ENCODE measurements around the gene ATOH1. TPM values are rescaled to one million over a fixed set of nuclear protein-coding genes. Genes with fewer than 3 reads are reported as not detected.

Gene ATOH1, protein sequence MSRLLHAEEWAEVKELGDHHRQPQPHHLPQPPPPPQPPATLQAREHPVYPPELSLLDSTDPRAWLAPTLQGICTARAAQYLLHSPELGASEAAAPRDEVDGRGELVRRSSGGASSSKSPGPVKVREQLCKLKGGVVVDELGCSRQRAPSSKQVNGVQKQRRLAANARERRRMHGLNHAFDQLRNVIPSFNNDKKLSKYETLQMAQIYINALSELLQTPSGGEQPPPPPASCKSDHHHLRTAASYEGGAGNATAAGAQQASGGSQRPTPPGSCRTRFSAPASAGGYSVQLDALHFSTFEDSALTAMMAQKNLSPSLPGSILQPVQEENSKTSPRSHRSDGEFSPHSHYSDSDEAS
- total RNA-seq, result not detected
- polyA plus RNA-seq (ENCODE audit: insufficient read depth in 1 of 8, insufficient read length in 8 of 8, low replicate concordance in 1 of 8), result under 1 TPM in 2 of 8 donors, not detected in 6; 0.41 to 0.80 TPM
- long read RNA-seq, donor 1, result 0 reads
- long read RNA-seq, donor 2, result 0 reads
- long read RNA-seq, donor 3, result 0 reads
- long read RNA-seq, donor 4, result 0 reads
- long read RNA-seq, donor 5, result 0 reads
- long read RNA-seq, donor 6, result 0 reads
- long read RNA-seq, donor 7, result 0 reads
- long read RNA-seq, donor 8, result 0 reads
- long read RNA-seq, donor 9, result 0 reads
- long read RNA-seq, donor 10, result 0 reads
- long read RNA-seq, donor 11, result 0 reads

DNA sequence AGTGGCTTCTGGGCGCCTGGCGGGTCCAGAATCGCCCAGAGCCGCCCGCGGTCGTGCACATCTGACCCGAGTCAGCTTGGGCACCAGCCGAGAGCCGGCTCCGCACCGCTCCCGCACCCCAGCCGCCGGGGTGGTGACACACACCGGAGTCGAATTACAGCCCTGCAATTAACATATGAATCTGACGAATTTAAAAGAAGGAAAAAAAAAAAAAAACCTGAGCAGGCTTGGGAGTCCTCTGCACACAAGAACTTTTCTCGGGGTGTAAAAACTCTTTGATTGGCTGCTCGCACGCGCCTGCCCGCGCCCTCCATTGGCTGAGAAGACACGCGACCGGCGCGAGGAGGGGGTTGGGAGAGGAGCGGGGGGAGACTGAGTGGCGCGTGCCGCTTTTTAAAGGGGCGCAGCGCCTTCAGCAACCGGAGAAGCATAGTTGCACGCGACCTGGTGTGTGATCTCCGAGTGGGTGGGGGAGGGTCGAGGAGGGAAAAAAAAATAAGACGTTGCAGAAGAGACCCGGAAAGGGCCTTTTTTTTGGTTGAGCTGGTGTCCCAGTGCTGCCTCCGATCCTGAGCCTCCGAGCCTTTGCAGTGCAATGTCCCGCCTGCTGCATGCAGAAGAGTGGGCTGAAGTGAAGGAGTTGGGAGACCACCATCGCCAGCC is at the start of gene ATOH1:
ATOH1 (plus strand) TSS at position 422 of the 663 bp plus-strand sequence; CDS start at position 596, 174 bp downstream.
- Histone ChIP-seq H3K9me3 (replicated peaks; ENCODE audit: control insufficient read depth, low read depth, low read length) (no peaks in the 10 kb centered on the region), H3K27me3 (ENCODE audit: control insufficient read depth, insufficient read depth, low read length) (peaks cover 63% of the 10 kb centered on the region), H3K4me1 (ENCODE audit: control insufficient read depth, insufficient read depth, low read length) (peaks cover 24% of the 10 kb centered on the region), H3K27ac (ENCODE audit: low read length) (no peak within 1 kb of the TSS), H3K36me3 (ENCODE audit: control insufficient read depth, insufficient read depth, low read length) (no peaks in the 10 kb centered on the region), H3K4me3 (ENCODE audit: low read length) (peak within 1 kb of the TSS; percentile 28)
- peak; percentile 31 for DNase-seq
- 1% methylated on average over 38 of the region's 46 CpGs for WGBS (ENCODE audit: insufficient coverage)

DNA sequence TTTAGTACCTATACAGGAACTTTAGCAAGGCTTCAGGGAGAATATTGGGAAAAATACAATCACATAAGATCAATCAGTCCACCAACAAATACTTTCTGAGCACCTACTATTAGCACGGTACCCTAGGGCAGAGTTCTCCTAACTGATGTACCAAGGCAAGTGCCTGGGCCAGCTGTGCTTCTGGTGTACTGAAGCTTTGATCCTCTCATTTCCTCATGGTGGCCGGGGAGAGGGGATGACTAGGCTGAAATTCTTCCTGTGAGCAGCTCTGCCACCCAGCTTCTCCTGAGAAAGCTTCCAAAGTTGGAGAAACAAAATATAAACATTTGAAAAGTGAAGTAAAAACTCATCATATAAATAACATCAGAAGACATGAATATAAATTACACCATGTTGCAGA is 49.3 kb upstream of the ATOH1 start:
- Histone ChIP-seq H3K36me3 (ENCODE audit: control insufficient read depth, insufficient read depth, low read length) (no peaks in the 10 kb centered on the region), H3K27ac (ENCODE audit: low read length) (no peak overlapping the region), H3K4me1 (ENCODE audit: control insufficient read depth, insufficient read depth, low read length) (no peaks in the 10 kb centered on the region), H3K27me3 (ENCODE audit: control insufficient read depth, insufficient read depth, low read length) (no peaks in the 10 kb centered on the region), H3K9me3 (replicated peaks; ENCODE audit: control insufficient read depth, low read depth, low read length) (no peaks in the 10 kb centered on the region), H3K4me3 (ENCODE audit: low read length) (no peak overlapping the region)
- no peak for DNase-seq
- 88% methylated on average over 1 of the region's 2 CpGs for WGBS (ENCODE audit: insufficient coverage)

DNA sequence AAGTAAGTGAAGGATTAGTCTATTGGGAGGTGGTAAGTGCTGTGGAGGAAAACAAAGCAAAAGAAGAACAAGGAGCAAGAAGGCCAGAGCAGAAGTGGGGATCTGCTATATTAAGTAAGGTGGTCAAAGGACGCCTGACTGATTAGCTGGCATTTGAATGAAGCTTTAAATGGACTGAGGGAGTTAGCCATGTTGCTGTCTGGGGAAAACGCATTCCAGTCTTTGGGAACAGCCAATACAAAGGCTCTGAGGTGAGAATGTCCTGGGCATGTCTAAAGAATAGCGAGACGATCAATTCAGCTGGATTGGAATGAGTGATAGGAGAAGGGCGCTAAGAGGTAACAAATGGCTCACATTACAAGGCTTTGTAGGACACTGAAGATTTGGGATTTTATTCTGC is 48.5 kb upstream of the ATOH1 start:
- no peaks in the 10 kb centered on the region for H3K36me3 ChIP-seq (ENCODE audit: control insufficient read depth, insufficient read depth, low read length)
- no peaks in the 10 kb centered on the region for H3K4me1 ChIP-seq (ENCODE audit: control insufficient read depth, insufficient read depth, low read length)
- H3K9me3 ChIP-seq (replicated peaks; ENCODE audit: control insufficient read depth, low read depth, low read length), result no peaks in the 10 kb centered on the region
- no peaks in the 10 kb centered on the region for H3K27me3 ChIP-seq (ENCODE audit: control insufficient read depth, insufficient read depth, low read length)
- H3K4me3 ChIP-seq (ENCODE audit: low read length), result no peak overlapping the region
- no peak for DNase-seq
- H3K27ac ChIP-seq (ENCODE audit: low read length), result no peak overlapping the region
- WGBS (ENCODE audit: insufficient coverage), result 92% methylated on average over 5 of the region's 5 CpGs

DNA sequence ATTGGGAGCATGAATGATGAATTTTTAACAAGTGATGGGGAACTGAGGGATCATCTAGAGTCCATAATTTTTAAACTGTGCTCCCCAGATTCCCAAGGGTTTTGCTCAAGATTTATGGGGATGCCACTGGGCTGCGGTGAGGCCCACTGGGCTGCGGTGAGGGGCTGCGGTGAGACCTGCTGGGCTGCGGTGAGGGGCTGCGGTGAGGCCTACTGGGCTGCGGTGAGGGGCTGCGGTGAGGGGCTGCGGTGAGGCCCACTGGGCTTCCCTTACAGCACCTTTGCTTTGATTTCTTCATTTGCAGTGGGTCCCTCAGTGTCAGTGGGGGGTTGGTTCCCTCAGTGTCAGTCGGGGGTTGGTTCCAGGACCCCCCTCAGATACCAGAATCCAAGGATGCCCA is 47.4 kb upstream of the ATOH1 start:
- no peaks in the 10 kb centered on the region for H3K9me3 ChIP-seq (replicated peaks; ENCODE audit: control insufficient read depth, low read depth, low read length)
- no CpG with 5 or more reads among the region's 9 CpGs for WGBS (ENCODE audit: insufficient coverage)

DNA sequence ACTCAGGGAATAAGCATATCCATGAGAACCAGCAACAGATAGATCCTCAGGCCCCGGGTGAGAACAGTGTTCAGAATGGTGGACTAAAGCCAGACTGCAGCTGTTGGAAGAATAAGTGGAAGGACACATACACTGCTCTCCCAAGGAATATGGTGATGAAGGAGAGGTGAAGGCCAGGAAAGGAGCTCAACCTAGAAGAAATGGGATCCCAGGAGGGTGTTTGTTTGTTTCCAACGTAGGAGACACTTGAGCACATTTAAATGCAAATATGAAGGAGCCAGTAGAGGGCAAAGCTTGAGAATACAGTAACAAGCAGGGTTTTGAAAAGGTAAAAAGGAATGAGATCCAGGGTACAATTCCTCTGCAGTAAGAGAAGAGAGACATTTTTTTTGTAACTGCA is 42.4 kb upstream of the ATOH1 start:
- Histone ChIP-seq H3K36me3 (ENCODE audit: control insufficient read depth, insufficient read depth, low read length) (no peaks in the 10 kb centered on the region), H3K27ac (ENCODE audit: low read length) (no peak overlapping the region), H3K27me3 (ENCODE audit: control insufficient read depth, insufficient read depth, low read length) (no peaks in the 10 kb centered on the region), H3K4me1 (ENCODE audit: control insufficient read depth, insufficient read depth, low read length) (no peaks in the 10 kb centered on the region), H3K9me3 (replicated peaks; ENCODE audit: control insufficient read depth, low read depth, low read length) (no peaks in the 10 kb centered on the region), H3K4me3 (ENCODE audit: low read length) (no peak overlapping the region)
- 32% methylated on average over 2 of the region's 2 CpGs for WGBS (ENCODE audit: insufficient coverage)
- no peak for DNase-seq

More for the DNA sequence above, 47.4 kb upstream of the ATOH1 start:
- H3K4me3 ChIP-seq (ENCODE audit: low read length), result no peak overlapping the region
- no peaks in the 10 kb centered on the region for H3K27me3 ChIP-seq (ENCODE audit: control insufficient read depth, insufficient read depth, low read length)
- no peak overlapping the region for H3K27ac ChIP-seq (ENCODE audit: low read length)
- H3K36me3 ChIP-seq (ENCODE audit: control insufficient read depth, insufficient read depth, low read length), result no peaks in the 10 kb centered on the region
- no peak for DNase-seq
- no peaks in the 10 kb centered on the region for H3K4me1 ChIP-seq (ENCODE audit: control insufficient read depth, insufficient read depth, low read length)

DNA sequence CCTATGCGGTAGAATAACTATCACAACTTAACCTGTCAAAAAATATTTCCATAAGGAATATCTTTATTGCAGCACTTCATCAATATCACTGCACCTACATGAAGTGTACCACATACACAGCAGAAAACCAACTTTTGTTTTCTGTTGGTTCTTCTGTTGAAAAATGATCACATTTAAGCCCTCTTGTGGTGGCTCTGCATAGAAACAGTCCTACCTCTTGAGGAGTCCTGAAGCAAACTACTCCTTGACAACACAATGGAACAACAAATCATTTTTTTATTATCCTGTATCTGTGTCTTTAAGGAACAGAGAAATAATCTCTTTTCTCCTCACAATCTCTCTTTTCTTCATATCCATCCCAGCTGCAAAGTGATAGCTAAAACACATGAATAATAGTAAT is 39.8 kb upstream of the ATOH1 start:
- no CpG with 5 or more reads among the region's 1 CpG for WGBS (ENCODE audit: insufficient coverage)

DNA sequence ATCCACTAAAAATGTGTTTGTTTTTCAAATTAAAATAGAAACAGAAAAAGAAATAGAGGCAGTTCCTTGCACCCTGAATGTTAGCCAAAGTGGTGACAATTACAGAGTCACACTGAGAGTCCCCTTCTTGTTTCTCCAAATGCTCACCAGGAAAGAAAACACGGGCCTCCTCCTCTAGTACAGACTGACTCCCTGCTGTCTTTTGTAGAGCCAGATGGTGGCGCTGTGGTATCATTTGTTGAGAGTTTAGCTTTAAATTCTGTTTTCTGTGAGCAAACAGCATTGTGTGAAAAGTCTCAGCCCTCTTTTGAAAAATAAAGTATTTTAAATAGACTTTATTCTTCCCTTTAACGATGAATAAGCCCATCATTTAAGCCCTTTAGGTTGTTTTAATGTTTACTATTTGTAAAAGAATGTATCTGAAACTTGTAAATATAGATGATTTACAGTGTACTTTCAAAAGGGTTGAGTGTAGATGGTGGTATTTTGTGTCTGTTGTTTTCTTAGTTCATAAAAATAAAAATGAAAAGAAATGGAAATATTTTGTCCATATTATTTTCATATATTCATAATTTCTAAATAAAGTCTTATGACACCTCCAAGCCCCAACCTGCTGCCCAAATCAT is 36.9 kb upstream of the ATOH1 start:
- no peak overlapping the region for H3K27ac ChIP-seq (ENCODE audit: low read length)
- no CpG with 5 or more reads among the region's 3 CpGs for WGBS (ENCODE audit: insufficient coverage)
- peaks cover 3% of the 10 kb centered on the region for H3K27me3 ChIP-seq (ENCODE audit: control insufficient read depth, insufficient read depth, low read length)
- H3K36me3 ChIP-seq (ENCODE audit: control insufficient read depth, insufficient read depth, low read length), result no peaks in the 10 kb centered on the region
- no peaks in the 10 kb centered on the region for H3K4me1 ChIP-seq (ENCODE audit: control insufficient read depth, insufficient read depth, low read length)
- no peak overlapping the region for H3K4me3 ChIP-seq (ENCODE audit: low read length)
- DNase-seq, result peak; percentile 63
- no peaks in the 10 kb centered on the region for H3K9me3 ChIP-seq (replicated peaks; ENCODE audit: control insufficient read depth, low read depth, low read length)

More for the DNA sequence above, 39.8 kb upstream of the ATOH1 start:
- no peak overlapping the region for H3K27ac ChIP-seq (ENCODE audit: low read length)
- no peaks in the 10 kb centered on the region for H3K9me3 ChIP-seq (replicated peaks; ENCODE audit: control insufficient read depth, low read depth, low read length)
- DNase-seq, result peak; percentile 14
- no peaks in the 10 kb centered on the region for H3K27me3 ChIP-seq (ENCODE audit: control insufficient read depth, insufficient read depth, low read length)
- no peak overlapping the region for H3K4me3 ChIP-seq (ENCODE audit: low read length)
- no peaks in the 10 kb centered on the region for H3K36me3 ChIP-seq (ENCODE audit: control insufficient read depth, insufficient read depth, low read length)
- H3K4me1 ChIP-seq (ENCODE audit: control insufficient read depth, insufficient read depth, low read length), result no peaks in the 10 kb centered on the region

DNA sequence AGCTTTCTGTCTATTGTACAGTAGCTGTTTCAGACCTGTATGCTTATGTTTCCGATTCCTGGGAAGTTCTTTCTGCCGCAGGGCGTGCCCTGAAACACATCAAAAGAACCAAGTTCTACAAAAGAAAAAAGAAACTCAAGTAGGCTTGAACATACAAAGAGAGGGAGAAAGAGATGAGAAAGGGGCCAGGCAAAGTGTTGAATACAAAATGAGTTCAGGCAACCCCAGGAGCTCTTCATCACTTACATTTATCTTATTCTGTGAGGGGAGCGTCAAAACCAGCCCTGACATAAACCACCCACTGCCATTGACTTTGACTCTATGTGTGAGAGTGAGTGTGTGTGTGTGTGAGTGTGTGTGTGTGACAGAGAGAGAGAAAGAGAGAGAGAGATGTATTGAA is 26.5 kb upstream of the ATOH1 start:
- no peaks in the 10 kb centered on the region for H3K9me3 ChIP-seq (replicated peaks; ENCODE audit: control insufficient read depth, low read depth, low read length)
- no peaks in the 10 kb centered on the region for H3K27me3 ChIP-seq (ENCODE audit: control insufficient read depth, insufficient read depth, low read length)
- WGBS (ENCODE audit: insufficient coverage), result no CpG with 5 or more reads among the region's 4 CpGs
- DNase-seq, result no peak
- H3K4me3 ChIP-seq (ENCODE audit: low read length), result no peak overlapping the region
- no peak overlapping the region for H3K27ac ChIP-seq (ENCODE audit: low read length)
- no peaks in the 10 kb centered on the region for H3K4me1 ChIP-seq (ENCODE audit: control insufficient read depth, insufficient read depth, low read length)
- H3K36me3 ChIP-seq (ENCODE audit: control insufficient read depth, insufficient read depth, low read length), result no peaks in the 10 kb centered on the region

DNA sequence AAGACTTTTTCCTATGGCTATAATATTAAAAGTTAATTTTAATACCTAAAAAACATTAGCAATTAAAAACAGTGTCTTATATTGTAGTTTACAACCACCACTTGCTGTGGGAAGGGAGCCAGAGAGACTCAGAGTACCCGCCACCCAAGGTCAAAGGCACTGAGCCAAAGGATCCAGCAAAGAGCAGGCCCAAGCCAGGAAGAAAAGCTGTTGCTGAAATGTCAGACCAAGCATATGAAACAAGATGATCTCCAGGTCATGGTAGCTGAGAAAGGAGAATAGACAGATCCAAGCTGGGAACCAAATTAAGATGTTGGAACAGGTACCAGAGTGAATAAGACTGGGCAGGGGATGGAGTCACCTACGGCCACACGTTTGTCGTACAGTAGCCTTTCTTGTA is 18.8 kb upstream of the ATOH1 start:
- no peaks in the 10 kb centered on the region for H3K4me1 ChIP-seq (ENCODE audit: control insufficient read depth, insufficient read depth, low read length)
- DNase-seq, result no peak
- no peaks in the 10 kb centered on the region for H3K36me3 ChIP-seq (ENCODE audit: control insufficient read depth, insufficient read depth, low read length)
- H3K9me3 ChIP-seq (replicated peaks; ENCODE audit: control insufficient read depth, low read depth, low read length), result no peaks in the 10 kb centered on the region
- no peak overlapping the region for H3K27ac ChIP-seq (ENCODE audit: low read length)
- H3K4me3 ChIP-seq (ENCODE audit: low read length), result no peak overlapping the region
- H3K27me3 ChIP-seq (ENCODE audit: control insufficient read depth, insufficient read depth, low read length), result no peaks in the 10 kb centered on the region
- WGBS (ENCODE audit: insufficient coverage), result 70% methylated on average over 1 of the region's 4 CpGs
